ENCODE measurements around the gene TMEM167A.

The TMEM167A gene

GRCh38 chr5:83076742-83077661 lies at the start of gene TMEM167A, which contains the start of gene XRCC4:
TMEM167A (minus strand) TSS chr5:83077394; CDS start chr5:83077323, 71 bp downstream.
XRCC4 (plus strand) TSS chr5:83077547; CDS start chr5:83104920, 27,373 bp downstream.
- peak within 1 kb of the TSS; percentile 80 for H3K4me2 ChIP-seq (ENCODE audit: low read depth, low read length)

DNA sequence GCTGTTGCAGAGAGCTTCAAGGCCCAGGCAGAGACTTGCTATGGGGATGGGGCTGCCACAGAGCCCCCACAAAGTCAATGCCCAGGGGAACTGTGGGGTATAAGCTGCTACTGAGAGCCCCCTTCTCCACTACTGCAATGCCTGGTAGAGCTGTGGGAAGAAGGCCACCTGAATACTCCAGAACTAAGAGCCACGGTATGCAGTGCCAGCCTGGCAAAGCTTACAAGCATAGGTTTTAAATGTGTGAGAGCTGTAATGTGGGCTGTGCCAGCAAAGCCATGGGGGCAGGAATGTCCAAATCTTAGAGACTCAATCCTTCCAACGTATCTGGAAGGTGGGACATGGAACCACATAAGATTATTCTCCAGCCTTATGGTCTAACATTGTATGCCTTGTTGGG lies 49.3 kb upstream of the TMEM167A start:
- Histone ChIP-seq H3K4me3 (ENCODE audit: low read length) (no peak overlapping the region), H3K9me3 (replicated peaks; ENCODE audit: insufficient read depth, low read length) (no peaks in the 10 kb centered on the region), H2AFZ (ENCODE audit: low read length) (no peak overlapping the region), H3K27me3 (replicated peaks; ENCODE audit: insufficient read depth, low read length) (no peaks in the 10 kb centered on the region), H4K20me1 (ENCODE audit: insufficient read depth, low read length) (no peaks in the 10 kb centered on the region), H3K9ac (ENCODE audit: low read length) (no peak overlapping the region), H3K4me2 (ENCODE audit: low read depth, low read length) (no peak overlapping the region), H3K27ac (ENCODE audit: low read length) (no peak overlapping the region), H3F3A (ENCODE audit: insufficient read depth, low read length) (no peaks in the 10 kb centered on the region), H3K36me3 (replicated peaks; ENCODE audit: insufficient read depth, low read length) (no peaks in the 10 kb centered on the region), H3K4me1 (ENCODE audit: low read length) (no peaks in the 10 kb centered on the region), H3K9me2 (replicated peaks; ENCODE audit: insufficient read depth, low read length) (no peaks in the 10 kb centered on the region), H3K79me2 (ENCODE audit: low read length) (no peaks in the 10 kb centered on the region)
- DNase-seq = no peak
- no peak for TF ChIP-seq EZH2 (optimal IDR thresholded peaks at IDR 0.05; ENCODE audit: low read depth, low read length)
- TF ChIP-seq, protein P1, sequence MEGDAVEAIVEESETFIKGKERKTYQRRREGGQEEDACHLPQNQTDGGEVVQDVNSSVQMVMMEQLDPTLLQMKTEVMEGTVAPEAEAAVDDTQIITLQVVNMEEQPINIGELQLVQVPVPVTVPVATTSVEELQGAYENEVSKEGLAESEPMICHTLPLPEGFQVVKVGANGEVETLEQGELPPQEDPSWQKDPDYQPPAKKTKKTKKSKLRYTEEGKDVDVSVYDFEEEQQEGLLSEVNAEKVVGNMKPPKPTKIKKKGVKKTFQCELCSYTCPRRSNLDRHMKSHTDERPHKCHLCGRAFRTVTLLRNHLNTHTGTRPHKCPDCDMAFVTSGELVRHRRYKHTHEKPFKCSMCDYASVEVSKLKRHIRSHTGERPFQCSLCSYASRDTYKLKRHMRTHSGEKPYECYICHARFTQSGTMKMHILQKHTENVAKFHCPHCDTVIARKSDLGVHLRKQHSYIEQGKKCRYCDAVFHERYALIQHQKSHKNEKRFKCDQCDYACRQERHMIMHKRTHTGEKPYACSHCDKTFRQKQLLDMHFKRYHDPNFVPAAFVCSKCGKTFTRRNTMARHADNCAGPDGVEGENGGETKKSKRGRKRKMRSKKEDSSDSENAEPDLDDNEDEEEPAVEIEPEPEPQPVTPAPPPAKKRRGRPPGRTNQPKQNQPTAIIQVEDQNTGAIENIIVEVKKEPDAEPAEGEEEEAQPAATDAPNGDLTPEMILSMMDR (IDR thresholded peaks at IDR 0.05; ENCODE audit: low read length) = no peak
- TF ChIP-seq EZH2phosphoT487 (IDR thresholded peaks at IDR 0.05; ENCODE audit: low read length) = no peak

More at GRCh38 chr5:83076742-83077661, at the start of gene TMEM167A, which contains the start of gene XRCC4:
- Histone ChIP-seq H3K27ac (ENCODE audit: low read length) (peak within 1 kb of the TSS; percentile 72), H3K9ac (ENCODE audit: low read length) (peak within 1 kb of the TSS; percentile 93), H2AFZ (ENCODE audit: low read length) (peak within 1 kb of the TSS; percentile 98), H4K20me1 (ENCODE audit: insufficient read depth, low read length) (0 out of 2 replicates have a peak, but pooled peaks cover 5% of the 10 kb centered on the region), H3K36me3 (replicated peaks; ENCODE audit: insufficient read depth, low read length) (0 out of 2 replicates have a peak, but pooled peaks cover 4% of the 10 kb centered on the region), H3K9me2 (replicated peaks; ENCODE audit: insufficient read depth, low read length) (no peaks in the 10 kb centered on the region), H3K9me3 (replicated peaks; ENCODE audit: insufficient read depth, low read length) (no peaks in the 10 kb centered on the region), H3F3A (ENCODE audit: insufficient read depth, low read length) (peaks cover 10% of the 10 kb centered on the region; the same call in 1 of the 2 replicates), H3K27me3 (replicated peaks; ENCODE audit: insufficient read depth, low read length) (no peaks in the 10 kb centered on the region), H3K4me3 (ENCODE audit: low read length) (peak within 1 kb of the TSS; percentile 95), H3K4me1 (ENCODE audit: low read length) (peaks cover 10% of the 10 kb centered on the region; the same call in 1 of the 2 replicates), H3K79me2 (ENCODE audit: low read length) (peaks cover 77% of the 10 kb centered on the region)
- DNase-seq = peak; percentile 100
- TF ChIP-seq EZH2phosphoT487 (IDR thresholded peaks at IDR 0.05; ENCODE audit: low read length) (no peak), EZH2 (optimal IDR thresholded peaks at IDR 0.05; ENCODE audit: low read depth, low read length) (no peak)
- TF ChIP-seq, protein P1 (IDR thresholded peaks at IDR 0.05; ENCODE audit: low read length) = no peak

- no peak overlapping the region for H2AFZ ChIP-seq (ENCODE audit: low read length)
- TF ChIP-seq, protein P1 (IDR thresholded peaks at IDR 0.05; ENCODE audit: low read length) = no peak
- no peak for TF ChIP-seq EZH2phosphoT487 (IDR thresholded peaks at IDR 0.05; ENCODE audit: low read length)
- TF ChIP-seq EZH2 (optimal IDR thresholded peaks at IDR 0.05; ENCODE audit: low read depth, low read length) = no peak
- no peaks in the 10 kb centered on the region for H3F3A ChIP-seq (ENCODE audit: insufficient read depth, low read length)
These were observed 48.4 kb upstream of the TMEM167A start for GRCh38 chr5:83125560-83125959.

More at GRCh38 chr5:83125560-83125959, 48.4 kb upstream of the TMEM167A start:
- Histone ChIP-seq H3K27me3 (replicated peaks; ENCODE audit: insufficient read depth, low read length) (no peaks in the 10 kb centered on the region), H4K20me1 (ENCODE audit: insufficient read depth, low read length) (no peaks in the 10 kb centered on the region), H3K9me2 (replicated peaks; ENCODE audit: insufficient read depth, low read length) (no peaks in the 10 kb centered on the region), H3K36me3 (replicated peaks; ENCODE audit: insufficient read depth, low read length) (no peaks in the 10 kb centered on the region), H3K9ac (ENCODE audit: low read length) (no peak overlapping the region), H3K27ac (ENCODE audit: low read length) (no peak overlapping the region), H3K4me1 (ENCODE audit: low read length) (no peaks in the 10 kb centered on the region), H3K9me3 (replicated peaks; ENCODE audit: insufficient read depth, low read length) (no peaks in the 10 kb centered on the region), H3K4me3 (ENCODE audit: low read length) (no peak overlapping the region), H3K4me2 (ENCODE audit: low read depth, low read length) (no peak overlapping the region), H3K79me2 (ENCODE audit: low read length) (no peaks in the 10 kb centered on the region)
- DNase-seq = no peak

Data from MM.1S (cell line).